HFF-Myc (cell line): ENCODE results near the gene FUZ.

Source experiments
- DNase-seq: peaks from one replicate; pipeline ENCODE4 v3.0.0-alpha.2; 2011; ENCODE audit warnings: low read depth; ENCODE audit errors: extremely low read depth
- H3K4me3 ChIP-seq: replicated peaks from 2 replicates; pipeline ENCODE4 v1.5.1; 2011; ENCODE audit warnings: low read depth, mild to moderate bottlenecking, control low read depth, low read length
- CTCF ChIP-seq: IDR thresholded peaks from 2 replicates; pipeline ENCODE4 v1.5.1; 2012; ENCODE audit warnings: mild to moderate bottlenecking, low read depth, low read length, control low read depth; ENCODE audit errors: missing control alignments

The FUZ gene

GRCh38 chr19:49799798-49800376 lies 13.2 kb downstream of the FUZ start:
- no peak for DNase-seq
- H3K4me3 ChIP-seq = no peak overlapping the region
- TF ChIP-seq CTCF = peak; percentile 10

- H3K4me3 ChIP-seq = no peak overlapping the region
- DNase-seq = no peak
- TF ChIP-seq CTCF = no peak
Measured at GRCh38 chr19:49799271-49799797, 13.8 kb downstream of the FUZ start.

- no peak overlapping the region for H3K4me3 ChIP-seq
- no peak for TF ChIP-seq CTCF
- no peak for DNase-seq
Measured at GRCh38 chr19:49798574-49798973, 14.5 kb downstream of the FUZ start.

DNA sequence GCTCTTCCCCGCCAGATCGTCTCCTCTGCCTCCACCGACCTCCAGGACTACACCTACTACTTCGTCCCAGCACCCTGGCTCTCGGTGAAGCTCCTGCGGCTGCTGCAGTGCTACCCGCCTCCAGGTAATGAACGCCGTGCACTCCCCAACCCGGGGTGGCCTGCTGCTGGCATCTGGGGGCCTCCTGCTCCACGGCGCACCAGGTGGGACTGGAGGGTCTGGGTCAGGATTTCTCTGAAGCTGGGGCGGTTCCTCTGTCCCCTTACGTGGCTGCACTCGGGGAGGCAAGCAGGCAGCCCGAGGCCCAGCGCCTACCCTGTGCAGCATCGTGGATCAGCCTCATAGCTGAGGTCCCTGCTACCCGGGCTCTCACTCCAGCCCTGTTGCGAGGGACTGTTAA lies 17.5 kb downstream of the FUZ start:
- TF ChIP-seq CTCF = no peak
- no peak for DNase-seq
- no peak overlapping the region for H3K4me3 ChIP-seq

DNA sequence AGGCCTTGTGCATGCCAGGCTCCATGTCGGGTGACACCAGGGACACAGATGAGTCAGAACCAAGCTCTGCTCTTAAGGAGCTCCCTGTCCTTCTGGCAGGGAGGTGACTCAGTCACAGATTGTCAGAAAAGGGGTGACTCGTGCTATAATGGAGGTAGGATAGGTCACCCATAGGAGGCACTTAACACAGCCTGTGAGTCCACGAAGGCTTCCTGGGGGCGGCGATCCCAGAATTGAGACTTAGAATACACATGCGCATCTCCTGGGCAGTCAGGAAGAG lies 19.6 kb downstream of the FUZ start:
- TF ChIP-seq CTCF = no peak
- DNase-seq = no peak
- H3K4me3 ChIP-seq = no peak overlapping the region

- no peak overlapping the region for H3K4me3 ChIP-seq
- no peak for TF ChIP-seq CTCF
- DNase-seq = no peak
Measured at GRCh38 chr19:49792829-49793560, 20.1 kb downstream of the FUZ start.
